Stimulated activated CD4-positive, alpha-beta T cell treated with anti-CD3 and anti-CD28 coated beads, Interleukin-12 subunit alpha, Interleukin-12 subunit beta, amount 100 ng/mL, for 48 hours (primary cell): ENCODE measurements around the gene GTF2F1.
A peak's percentile ranks its signal among the peaks of the same experiment; 100 is the strongest.
"Not testable (repeated sequence)": the region's sequence is repeated elsewhere in the genome, so short reads cannot be mapped to it uniquely, and the experiment has no call there.

ENCODE experiments used
- DNase-seq, 3 donors: peaks; one replicate each; pipeline ENCODE4 v3.0.0-alpha.2; 2020; ENCODE audit warnings: low read depth in 2 of 3, low spot score in 1 of 3

The GTF2F1 gene, protein sequence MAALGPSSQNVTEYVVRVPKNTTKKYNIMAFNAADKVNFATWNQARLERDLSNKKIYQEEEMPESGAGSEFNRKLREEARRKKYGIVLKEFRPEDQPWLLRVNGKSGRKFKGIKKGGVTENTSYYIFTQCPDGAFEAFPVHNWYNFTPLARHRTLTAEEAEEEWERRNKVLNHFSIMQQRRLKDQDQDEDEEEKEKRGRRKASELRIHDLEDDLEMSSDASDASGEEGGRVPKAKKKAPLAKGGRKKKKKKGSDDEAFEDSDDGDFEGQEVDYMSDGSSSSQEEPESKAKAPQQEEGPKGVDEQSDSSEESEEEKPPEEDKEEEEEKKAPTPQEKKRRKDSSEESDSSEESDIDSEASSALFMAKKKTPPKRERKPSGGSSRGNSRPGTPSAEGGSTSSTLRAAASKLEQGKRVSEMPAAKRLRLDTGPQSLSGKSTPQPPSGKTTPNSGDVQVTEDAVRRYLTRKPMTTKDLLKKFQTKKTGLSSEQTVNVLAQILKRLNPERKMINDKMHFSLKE

DNA sequence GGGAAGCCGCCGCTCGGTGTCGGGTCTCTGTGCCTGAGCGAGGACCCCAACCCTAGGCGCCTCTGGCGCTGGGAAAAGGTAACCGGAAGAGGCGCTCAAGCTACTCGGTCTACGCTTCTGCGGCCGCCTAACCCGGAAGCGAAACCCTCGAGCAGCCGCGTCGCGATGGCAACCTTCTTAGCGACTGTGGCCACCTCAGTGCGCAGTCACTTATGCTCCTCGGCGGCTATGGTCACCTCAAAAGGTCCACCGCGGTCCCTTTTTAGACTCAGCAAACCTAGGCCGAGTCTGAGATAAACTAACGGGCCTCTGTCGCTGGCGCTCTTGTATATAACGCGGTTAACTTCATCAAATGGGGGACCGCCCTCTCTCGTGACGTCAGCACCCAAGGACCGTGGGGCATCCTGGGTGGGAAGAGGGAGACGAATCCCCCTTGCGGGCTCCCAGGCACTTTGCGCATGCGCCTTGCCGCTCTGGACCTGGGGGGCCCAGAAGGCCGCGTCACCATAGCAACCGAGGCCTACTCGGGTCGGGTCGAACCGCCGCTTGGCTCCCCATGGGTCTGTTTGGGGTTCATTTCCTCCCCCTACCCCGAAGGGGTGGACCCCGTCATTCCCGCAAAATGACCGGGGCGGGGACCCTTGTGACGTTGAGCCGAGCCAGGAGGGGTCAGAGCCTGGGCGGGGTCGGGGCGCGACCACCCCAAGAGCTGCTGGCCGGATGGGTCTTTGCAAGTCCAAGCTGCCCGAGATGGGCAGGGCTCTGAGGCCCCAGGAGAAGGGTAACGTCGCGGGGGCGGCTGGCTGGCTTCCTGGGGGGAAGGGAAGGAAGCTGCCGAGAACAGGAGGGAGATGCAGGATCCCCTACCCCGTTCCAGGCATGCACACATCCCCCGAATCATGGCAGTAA is at the start of gene GTF2F1:
Gene GTF2F1 (minus strand): TSS at position 91 of the 909 bp plus-strand sequence. CDS start 169 bp downstream, outside the sequence.
- peak; percentile 86 to 90 (median 89) for DNase-seq

DNA sequence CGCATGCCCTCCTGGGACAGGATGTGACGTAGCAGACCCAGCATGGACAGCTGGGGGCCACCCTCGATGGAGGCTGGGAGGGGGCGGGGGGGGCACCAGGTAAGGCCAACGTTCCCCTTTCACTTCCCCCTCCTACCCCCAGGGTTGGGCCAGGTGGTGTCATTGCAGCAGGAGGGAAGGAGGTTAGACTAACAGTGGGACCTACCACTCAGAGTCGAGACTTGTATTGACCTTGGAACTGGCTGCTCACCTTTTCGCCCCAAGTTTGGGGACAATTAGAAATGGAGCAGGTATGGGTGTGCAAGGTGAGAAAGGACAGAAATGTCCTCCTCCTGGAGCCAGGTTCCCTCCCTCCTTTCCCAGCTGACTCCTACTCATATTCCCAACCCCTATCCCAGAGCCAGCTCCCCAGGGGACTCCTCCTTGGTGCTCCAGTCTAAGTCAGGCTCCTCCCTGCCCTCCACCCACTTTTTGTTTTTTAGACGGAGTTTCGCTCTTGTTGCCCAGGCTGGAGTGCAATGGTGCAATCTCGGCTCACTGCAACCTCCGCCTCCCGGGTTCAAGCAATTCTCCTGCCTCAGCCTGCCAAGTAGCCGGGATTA is 49.2 kb upstream of the GTF2F1 start:
- no peak for DNase-seq

DNA sequence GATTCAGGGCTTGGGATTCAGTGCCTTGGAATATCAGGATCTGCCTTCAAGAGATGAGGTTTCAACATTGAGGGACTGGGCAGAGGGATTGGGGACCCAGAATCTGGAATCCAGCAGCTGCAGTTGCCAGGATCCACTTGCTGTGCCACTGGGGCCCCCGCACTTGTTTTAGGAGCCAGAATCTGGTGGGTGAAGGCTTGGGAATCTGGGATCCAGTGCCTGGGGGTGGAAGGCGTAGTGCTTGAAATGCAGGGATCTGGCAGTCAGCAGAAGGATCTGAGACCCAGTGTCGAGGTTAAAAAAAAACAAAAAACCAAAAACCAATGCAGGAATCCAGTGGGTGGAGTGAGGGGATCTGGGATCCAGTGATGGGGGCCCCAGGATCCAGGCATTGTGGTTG is 47.9 kb upstream of the GTF2F1 start:
- DNase-seq, result no peak

DNA sequence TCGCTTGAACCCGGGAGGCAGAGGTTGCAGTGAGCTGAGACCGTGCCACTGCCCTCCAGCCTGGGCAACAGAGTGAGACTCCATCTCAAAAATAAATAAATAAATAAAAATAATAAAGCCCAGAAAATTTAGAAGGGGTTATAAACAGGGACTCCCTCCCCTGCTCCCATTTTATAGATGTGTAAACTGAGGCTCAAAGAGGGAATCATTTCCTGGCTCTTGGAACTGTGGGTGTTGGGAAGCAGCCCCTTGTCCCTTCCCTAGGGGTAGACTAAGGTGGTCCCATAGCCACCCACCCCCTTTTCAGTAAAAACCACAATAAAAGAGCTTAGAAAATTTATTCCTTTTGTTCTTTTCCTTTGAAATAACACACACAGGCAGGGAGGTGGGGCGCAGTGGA is 46.8 kb upstream of the GTF2F1 start:
- no peak for DNase-seq

DNA sequence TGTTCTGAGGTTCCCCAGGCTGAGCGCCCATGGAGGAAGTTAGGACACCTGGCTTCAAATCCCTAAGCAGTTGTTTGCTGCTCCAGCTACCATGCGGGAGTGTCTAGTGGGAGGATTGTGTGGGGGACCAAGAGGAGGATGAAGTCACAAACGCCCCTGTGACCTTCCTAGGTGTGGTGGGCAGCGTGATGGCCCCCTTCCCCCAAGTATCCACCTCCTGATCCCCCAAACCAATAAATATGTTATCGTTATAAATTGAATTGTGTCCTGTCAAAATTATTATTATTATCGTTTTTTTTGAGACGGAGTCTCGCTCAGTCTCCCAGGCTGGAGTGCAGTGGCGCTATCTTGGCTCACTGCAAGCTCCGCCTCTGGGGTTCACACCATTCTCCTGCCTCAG is 40.7 kb upstream of the GTF2F1 start, which contains the start of gene SLC25A41:
Gene SLC25A41 (minus strand): TSS at position 101 of the 400 bp plus-strand sequence. CDS start 70 bp downstream, at position 31.
- no peak for DNase-seq

DNA sequence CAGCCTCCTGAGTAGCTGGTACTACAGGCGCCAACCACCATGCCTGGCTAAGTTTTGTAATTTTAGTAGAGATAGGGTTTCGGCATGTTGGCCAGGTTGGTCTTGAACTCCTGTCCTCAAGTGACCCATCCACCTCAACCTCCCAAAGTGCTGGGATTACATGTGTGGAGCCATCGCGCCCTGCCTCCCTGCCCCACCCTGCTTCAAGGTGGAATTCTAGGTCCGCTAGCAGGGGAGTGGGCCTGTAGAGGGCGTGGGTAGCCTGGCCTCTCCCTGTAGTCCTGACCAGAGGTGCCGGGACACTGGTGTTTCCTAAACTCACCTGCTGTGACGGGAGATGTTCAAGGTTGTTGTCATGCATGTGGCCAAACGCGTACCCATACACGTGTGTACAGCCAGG is 40.2 kb upstream of the GTF2F1 start:
- no peak for DNase-seq

DNA sequence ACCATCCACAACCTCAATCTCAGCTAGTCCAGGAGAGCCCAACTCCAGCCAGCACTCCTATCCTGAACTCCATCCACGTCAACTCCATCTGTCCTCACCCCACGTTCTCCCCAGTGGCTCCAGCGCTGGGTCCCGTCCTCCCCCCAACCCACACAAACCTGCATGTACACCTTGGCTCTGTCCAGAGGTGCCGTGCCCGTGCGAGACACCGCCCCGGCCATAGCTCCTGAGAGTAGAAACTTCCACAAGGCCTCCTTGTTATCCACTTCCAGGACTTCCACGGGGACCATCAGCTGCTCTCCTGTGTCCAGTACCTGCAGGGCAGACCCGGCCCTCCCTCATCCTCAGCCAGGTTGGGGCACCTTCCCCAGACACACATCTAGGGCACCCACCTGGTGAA is 38.9 kb upstream of the GTF2F1 start:
- no peak for DNase-seq

DNA sequence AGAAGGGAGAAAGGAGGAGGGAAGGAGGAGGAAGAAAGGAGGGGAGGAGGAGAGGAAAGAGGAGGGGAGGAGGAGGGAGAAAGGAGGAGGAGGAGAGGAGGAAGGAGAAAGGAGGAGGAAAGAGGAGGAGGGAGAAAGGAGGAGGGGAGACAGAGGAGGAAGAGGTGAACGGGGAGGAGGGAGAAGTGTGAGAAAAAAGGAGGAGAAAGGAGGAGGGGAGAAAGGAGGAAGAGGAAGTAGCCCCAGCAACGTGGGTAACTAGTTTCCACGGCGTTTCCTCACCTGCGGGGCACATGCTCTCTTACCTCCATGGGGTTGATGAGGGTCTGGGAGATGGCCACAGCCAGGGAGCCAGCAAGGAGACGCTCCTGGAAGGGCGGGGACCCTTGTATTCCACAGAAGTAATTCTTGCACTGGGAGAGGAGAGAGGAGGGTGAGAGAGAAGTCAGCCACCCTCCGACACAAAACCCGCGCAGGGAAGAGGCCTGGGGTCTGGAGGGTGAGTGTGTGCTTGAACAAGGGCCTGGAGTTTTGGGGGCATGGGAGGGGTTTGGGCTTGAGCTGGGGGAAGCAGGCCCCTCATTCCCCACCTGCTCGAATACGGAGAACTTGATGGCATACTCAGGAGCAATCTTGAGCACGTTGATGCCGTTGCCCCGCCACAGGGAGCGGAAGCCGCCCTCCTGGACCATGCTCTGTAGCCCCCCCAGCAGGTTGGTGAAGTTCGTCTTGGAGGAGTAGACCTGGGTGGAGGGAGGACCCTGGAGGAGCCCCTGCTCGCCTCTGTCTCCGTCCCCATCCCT is 36.7 kb upstream of the GTF2F1 start:
- no peak for DNase-seq

DNA sequence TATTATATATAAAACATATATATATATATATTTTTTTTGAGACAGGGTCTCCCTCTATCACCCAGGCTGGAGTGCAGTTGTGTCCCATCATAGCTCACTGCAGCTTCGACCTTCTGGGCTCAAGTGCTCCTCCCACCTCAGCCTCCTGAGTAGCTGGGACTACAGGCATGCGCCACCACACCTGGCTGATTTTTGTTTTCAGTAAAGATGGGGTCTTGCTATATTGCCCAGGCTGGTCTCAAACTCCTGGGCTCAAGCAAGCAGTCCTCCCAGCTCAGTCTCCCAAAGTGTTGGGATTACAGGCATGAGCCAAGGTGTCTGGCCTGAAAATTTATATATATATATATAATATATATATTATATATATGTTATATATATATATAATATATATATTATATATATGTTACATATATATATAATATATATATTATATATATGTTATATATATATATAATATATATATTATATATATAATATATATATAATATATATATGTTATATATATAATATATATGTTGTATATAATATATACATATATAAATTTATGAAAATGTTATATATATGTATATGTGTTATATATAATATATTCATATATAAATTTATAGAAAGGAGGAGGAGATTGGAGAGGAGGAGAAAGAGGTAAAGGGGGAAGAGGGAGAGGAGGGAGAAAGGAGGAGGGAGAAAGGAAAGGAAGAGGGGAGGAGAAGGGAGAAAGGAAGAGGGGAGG is 35.9 kb upstream of the GTF2F1 start:
- not testable (repeated sequence) for DNase-seq

DNA sequence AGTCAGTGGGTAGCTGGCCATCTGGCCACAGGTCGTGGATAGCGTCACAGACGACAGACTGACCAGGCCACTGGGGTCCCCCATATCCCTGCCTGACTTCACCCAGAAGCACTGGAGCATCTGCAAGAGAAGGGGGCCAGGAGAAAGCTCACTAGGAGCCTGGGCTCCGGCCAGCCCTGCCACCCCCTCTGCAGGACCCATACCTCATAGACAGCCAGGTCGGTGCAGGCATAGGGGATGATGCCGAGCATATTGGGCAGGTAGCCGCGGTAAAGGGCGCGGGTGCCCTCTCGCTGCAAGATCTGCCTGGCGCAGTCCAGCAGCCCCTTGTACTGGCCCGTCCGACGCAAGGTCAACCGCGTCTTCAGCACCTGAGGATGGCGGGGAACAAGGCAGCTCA is 34.2 kb upstream of the GTF2F1 start:
- DNase-seq, result no peak

DNA sequence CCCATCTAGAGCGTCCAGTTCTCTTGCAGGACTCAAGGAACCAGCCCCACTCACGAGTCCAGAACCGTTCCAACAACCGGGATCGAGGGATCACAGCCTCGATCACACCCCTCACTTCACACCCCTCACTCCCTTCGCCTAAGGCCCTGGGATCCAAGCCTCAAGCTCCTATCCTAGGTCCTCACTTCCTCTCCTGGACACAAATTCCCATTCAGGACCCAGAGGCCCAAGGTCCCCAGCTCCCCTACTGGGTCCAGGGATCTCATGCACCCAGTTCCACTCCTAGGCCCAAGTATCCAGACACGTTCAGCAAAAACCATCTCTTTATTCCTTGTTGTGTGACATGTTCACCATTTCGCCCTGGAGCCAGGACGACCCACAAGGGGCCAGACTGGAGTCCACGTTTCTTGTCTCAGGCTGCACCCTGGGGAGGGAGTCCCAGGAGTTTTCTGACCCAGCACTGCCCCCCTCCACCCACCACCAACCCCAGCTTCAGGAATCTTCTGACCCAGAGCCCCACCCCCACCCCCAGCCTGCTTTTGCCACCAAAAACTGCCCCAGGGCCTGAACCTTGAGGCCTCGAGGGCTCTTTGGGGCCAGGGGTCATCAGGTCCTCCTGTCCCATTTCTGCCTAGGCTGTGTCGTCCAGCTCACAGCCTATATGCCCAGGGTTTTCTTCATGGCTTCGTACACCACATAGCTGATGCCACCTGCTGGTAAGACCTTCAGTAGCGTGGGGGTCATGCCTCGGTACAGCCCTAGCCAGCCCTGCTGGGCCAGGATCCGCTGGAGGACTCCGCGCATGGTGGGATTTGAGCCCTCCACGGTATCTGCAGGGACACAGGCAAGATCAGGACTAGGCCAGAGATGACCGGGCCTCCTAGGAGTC is 33.0 kb upstream of the GTF2F1 start:
- DNase-seq, result no peak

DNA sequence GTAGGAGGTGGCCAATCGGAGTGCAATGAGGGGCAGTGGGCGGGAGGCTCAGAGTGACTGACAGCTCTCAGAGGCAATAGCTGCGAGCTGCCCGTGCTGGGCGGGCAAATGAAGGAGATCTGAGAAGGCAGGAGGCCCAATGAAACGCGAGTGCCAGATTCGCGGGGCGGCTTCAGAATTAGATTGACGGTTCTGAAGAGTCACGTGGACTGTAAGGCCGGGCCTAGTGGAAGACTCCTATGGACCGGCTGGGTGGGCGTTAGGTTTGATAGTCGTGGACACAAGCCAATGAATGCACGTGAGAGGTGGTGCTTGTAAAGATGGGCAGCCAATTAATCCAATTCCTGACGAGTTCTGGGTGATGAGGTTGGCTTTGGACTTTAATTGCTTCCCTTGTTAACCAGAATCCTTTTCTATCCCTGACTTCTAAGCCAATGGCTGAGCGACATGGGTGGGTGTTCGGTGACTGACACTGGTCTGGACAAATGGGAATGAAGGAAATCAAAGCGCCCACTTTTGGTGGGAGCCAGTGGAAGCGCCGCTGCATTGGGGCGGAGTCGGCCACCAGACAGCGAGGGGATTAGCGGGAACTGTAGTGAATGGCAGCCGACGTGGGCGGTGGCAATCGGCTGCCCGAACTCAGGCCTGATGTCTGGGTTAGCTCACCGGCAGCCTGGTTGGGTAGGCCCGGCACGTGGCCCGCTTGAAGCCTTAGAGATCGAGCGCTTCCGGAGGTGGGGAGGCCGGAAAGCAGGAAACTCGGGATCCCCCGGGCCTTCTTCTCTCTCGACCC is 32.2 kb upstream of the GTF2F1 start:
- peak; percentile 99 to 100 (median 99) for DNase-seq

DNA sequence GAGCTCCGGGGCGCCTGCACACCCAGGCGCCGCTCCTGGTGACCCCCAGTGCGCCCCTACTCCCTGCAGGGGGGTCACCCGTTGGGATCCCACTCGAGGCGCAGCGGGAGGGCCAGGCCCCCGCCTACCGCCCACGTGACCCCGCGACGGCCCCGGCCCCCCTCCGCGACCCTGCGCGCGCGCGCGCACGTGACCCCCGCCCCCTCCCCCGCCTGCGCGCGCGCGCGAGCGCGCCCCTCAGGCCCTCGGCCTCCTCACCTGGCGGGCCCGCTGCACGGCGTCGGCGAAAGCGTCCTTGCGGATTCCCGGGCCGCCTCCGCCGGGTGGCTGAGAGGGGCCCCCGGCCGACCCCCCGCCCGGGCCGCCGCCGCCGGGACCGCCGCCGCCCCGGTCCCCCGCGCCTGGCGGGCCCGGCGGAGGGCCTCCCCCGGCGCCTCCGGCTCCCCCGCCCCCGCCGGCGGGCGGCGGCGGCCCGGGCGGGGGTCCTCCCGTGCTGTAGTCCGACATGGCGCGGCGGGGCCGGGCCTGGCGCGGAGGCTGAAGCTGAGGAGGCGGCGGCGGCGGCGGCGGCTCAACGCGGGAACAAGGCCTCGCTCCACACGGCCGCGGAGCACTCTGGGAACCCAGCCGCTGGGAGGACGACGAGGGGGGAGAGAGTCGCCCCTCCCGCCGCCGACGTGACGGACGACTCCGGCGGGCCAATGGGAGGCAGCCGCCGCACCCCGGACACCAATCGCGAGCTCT is 31.4 kb upstream of the GTF2F1 start, which contains the start of gene KHSRP:
Gene KHSRP (minus strand): TSS at position 617 of the 744 bp plus-strand sequence. CDS start 110 bp downstream, at position 507.
- DNase-seq, result peak in 1 of 3 donors; percentile 18

DNA sequence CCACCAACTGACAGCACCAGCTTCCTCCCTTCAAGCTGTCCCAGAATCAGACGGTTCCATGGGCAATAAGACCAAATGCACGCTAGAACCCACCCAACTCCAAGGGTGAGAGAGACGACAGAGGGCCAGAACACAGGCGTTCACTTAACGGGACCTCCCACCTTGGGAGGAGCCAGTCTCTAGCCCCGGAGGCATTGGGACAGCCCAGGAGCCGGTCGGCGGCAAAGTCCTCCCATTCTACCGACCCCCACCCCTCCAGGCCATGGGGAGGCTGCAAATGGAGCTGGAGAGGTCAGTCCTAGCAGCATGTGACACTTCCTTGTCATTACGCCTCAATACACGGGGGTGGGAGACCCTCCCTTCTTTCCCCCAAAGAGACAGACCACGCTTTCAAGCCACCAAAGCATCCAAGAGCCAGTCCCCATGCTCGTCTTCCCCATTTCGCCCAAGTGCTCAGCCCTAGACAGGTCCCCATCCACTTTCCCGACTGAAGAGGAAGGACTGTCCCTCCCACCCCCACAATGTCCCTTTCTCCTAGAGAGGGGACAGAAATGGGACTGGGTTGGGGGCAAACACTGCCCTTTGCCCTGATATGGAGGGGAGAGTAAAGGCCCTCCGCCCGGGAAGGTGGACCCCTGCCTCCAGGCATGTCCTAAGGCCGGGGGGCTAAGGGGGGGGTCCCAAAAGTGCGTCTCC is 30.7 kb upstream of the GTF2F1 start:
- DNase-seq, result peak in 1 of 3 donors; percentile 31

DNA sequence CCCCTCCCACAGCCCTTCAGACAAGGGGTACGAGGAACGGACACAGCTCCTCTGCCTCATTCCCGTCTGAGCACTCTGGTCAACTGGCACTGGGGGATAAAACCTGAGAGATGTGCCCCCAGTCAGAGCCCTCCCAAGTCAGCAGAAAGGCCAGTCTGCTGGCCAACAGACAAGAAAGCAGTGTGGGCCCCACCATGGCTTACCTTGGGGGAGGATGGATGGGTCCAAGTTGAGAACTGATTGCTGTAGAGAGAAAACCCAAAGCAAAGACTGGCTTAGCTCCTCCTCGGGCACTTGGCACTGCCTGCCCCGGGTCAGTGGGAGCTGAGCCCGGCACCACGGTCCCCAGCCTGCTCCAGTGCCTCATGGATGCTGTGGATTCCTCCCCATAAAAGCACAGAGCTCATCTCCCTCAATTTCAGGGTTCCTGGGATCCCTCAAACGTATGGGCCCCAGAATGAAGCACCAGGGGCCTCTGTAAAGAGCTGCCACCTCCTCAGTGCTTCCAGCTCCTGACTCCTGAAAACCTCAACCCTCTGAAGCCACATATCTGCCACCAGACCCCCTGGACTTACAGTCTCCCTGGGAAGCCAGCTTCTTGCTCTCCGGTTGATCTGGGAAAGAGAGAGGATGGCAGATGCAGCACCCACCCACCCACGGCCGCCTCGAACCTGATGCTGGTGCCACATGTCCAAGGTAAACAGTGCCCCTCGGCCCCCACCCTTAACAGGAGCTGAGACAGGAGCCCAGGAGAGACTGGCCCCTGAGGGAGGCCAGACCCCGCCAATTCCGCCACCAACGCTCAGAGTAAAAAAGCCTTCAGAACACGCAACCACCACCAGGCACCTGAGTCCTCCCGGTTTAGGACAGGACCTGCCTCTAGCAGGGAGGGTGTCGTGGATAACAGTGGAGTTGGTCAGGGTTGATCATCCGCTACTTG is 28.4 kb upstream of the GTF2F1 start:
- no peak for DNase-seq
